Measurements from ENCODE around the gene ROBO1. TPM values are rescaled to one million over a fixed set of nuclear protein-coding genes. Genes with fewer than 3 reads are reported as not detected.

ROBO1 gene
- total and polyA plus RNA-seq, 2 donors from 2014 or later: 2.1 to 22.1 TPM

DNA sequence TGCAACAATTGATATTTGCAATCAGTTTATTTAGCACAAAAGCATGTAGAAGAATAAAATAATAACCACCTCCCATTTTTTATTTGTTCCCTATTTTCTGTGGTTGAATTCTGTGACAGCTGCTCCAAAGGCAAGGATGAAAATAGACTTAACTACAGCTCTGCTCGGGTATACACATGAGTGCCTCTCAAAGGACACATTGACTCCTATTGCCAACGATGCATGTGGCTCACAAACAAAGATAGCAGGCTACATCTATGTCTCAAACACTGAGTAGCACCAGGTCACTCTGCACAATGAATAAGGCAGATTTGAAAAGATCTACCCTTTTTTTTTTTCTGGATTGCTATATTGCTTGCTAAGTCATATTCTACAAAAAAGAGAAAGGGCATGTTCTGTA, 612.9 kb downstream of the ROBO1 start:
- TF ChIP-seq CTCF (IDR thresholded peaks at IDR 0.05; ENCODE audit: borderline replicate concordance, extremely low read depth, insufficient read depth): no peak
- H3K27ac ChIP-seq (ENCODE audit: low read depth in 2 of 2, low read length in 2 of 2): no peak overlapping the region

DNA sequence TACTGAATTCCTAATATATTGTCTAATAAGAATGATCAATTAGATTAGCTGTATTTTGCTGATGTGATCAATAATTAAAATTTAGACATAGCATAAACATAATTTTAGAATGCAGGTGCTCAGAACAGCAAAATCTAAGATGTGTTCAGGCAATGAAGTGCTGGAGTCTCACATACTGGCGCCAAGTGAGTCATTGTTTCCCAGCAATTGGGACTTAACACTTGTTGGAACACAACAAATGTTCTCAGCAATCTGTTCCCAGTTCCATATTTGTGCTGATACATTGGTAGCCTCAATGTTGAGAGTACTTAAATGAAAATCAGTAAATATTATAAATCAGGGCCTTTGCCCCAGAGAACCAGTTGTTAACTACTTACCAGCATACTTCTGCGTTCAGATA, 619.0 kb downstream of the ROBO1 start:
- Histone ChIP-seq H3K9me3 (ENCODE audit: control insufficient read depth in 2 of 3, insufficient read depth in 1 of 3, low read length in 3 of 3) (no peaks in the 10 kb centered on the region), H3K4me3 (ENCODE audit: low read length in 3 of 3) (no peak overlapping the region), H3K4me1 (ENCODE audit: control insufficient read depth in 2 of 3, insufficient read depth in 2 of 3, low read depth in 1 of 3, low read length in 3 of 3) (no peaks in the 10 kb centered on the region), H3K27ac (ENCODE audit: low read depth in 2 of 2, low read length in 2 of 2) (no peak overlapping the region), H3K36me3 (ENCODE audit: control insufficient read depth in 2 of 3, insufficient read depth in 3 of 3, low read length in 3 of 3) (no peaks in the 10 kb centered on the region), H3K9ac (ENCODE audit: low read length in 3 of 3) (no peak overlapping the region), H3K27me3 (ENCODE audit: control insufficient read depth, insufficient read depth, low read length) (no peaks in the 10 kb centered on the region)
- DNase-seq: no peak
- TF ChIP-seq CTCF (IDR thresholded peaks at IDR 0.05; ENCODE audit: borderline replicate concordance, extremely low read depth, insufficient read depth): no peak
- intact Hi-C loops (cut with DNase I): no loop called here
- no peak for FAIRE-seq

More for the DNA sequence above, 612.9 kb downstream of the ROBO1 start:
- Histone ChIP-seq H3K27me3 (ENCODE audit: control insufficient read depth, insufficient read depth, low read length) (no peaks in the 10 kb centered on the region), H3K4me3 (ENCODE audit: low read length in 3 of 3) (no peak overlapping the region), H3K4me1 (ENCODE audit: control insufficient read depth in 2 of 3, insufficient read depth in 2 of 3, low read depth in 1 of 3, low read length in 3 of 3) (no peaks in the 10 kb centered on the region), H3K36me3 (ENCODE audit: control insufficient read depth in 2 of 3, insufficient read depth in 3 of 3, low read length in 3 of 3) (no peaks in the 10 kb centered on the region), H3K9me3 (ENCODE audit: control insufficient read depth in 2 of 3, insufficient read depth in 1 of 3, low read length in 3 of 3) (no peaks in the 10 kb centered on the region), H3K9ac (ENCODE audit: low read length in 3 of 3) (no peak overlapping the region)
- no peak for DNase-seq
- intact Hi-C loops (cut with DNase I): no loop called here
- no peak for FAIRE-seq

DNA sequence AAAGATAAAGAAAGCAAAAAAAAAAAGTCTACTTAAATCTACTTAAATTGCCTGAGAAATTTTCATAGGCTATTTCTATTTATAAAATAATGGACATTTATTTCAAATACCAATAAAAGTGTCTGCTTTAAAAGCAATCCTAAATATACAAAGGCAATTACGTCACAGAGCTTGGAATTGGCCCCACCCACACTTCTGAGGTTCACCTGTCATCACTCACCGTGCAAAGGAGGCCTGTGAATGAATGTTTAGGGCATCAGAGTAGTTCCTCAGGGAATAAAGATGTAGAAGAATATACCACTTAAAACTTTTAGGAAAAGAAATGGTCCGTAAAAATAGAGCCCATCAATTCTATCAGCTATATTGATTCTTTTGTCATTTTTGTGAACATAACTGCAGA, 621.8 kb downstream of the ROBO1 start:
- H3K4me3 ChIP-seq (ENCODE audit: low read length in 3 of 3): no peak overlapping the region
- DNase-seq (no peak), FAIRE-seq (no peak)
- H3K27ac ChIP-seq (ENCODE audit: low read depth in 2 of 2, low read length in 2 of 2): no peak overlapping the region
- no peaks in the 10 kb centered on the region for H3K4me1 ChIP-seq (ENCODE audit: control insufficient read depth in 2 of 3, insufficient read depth in 2 of 3, low read depth in 1 of 3, low read length in 3 of 3)
- intact Hi-C loops (cut with DNase I): no loop called here
- H3K36me3 ChIP-seq (ENCODE audit: control insufficient read depth in 2 of 3, insufficient read depth in 3 of 3, low read length in 3 of 3): no peaks in the 10 kb centered on the region
- no peak for TF ChIP-seq CTCF (IDR thresholded peaks at IDR 0.05; ENCODE audit: borderline replicate concordance, extremely low read depth, insufficient read depth)
- H3K27me3 ChIP-seq (ENCODE audit: control insufficient read depth, insufficient read depth, low read length): no peaks in the 10 kb centered on the region
- no peaks in the 10 kb centered on the region for H3K9me3 ChIP-seq (ENCODE audit: control insufficient read depth in 2 of 3, insufficient read depth in 1 of 3, low read length in 3 of 3)
- H3K9ac ChIP-seq (ENCODE audit: low read length in 3 of 3): no peak overlapping the region

DNA sequence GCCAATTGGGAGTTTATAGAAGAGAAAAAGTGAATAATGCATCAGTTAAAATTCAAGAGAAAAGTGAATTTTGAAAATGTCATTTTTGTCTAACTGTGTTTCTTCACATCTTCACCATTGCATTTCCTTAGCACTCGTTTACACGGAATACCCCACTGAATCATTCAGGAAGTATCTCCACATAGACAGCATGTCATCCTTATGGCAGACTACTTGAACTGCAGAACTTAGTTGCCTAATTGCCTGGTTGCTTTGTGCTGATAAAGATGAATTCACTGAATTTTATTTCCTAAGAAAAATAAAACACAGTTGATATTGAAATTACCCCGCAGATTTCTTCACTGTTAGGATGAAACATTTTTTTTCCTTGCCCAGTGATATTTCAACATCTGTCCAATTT, 627.1 kb downstream of the ROBO1 start:
- Histone ChIP-seq H3K9me3 (ENCODE audit: control insufficient read depth in 2 of 3, insufficient read depth in 1 of 3, low read length in 3 of 3) (no peaks in the 10 kb centered on the region), H3K4me1 (ENCODE audit: control insufficient read depth in 2 of 3, insufficient read depth in 2 of 3, low read depth in 1 of 3, low read length in 3 of 3) (no peaks in the 10 kb centered on the region), H3K27me3 (ENCODE audit: control insufficient read depth, insufficient read depth, low read length) (no peaks in the 10 kb centered on the region), H3K36me3 (ENCODE audit: control insufficient read depth in 2 of 3, insufficient read depth in 3 of 3, low read length in 3 of 3) (no peaks in the 10 kb centered on the region), H3K4me3 (ENCODE audit: low read length in 3 of 3) (no peak overlapping the region), H3K9ac (ENCODE audit: low read length in 3 of 3) (no peak overlapping the region), H3K27ac (ENCODE audit: low read depth in 2 of 2, low read length in 2 of 2) (no peak overlapping the region)
- FAIRE-seq (no peak), DNase-seq (no peak)
- TF ChIP-seq CTCF (IDR thresholded peaks at IDR 0.05; ENCODE audit: borderline replicate concordance, extremely low read depth, insufficient read depth): no peak
- intact Hi-C loops (cut with DNase I): no loop called here

Data from kidney (tissue), 14 donors.